Cardiac ventricle fibroblast (primary cell): ENCODE results near the gene RNF175. TPM values are rescaled to one million over a fixed set of nuclear protein-coding genes. Genes with fewer than 3 reads are reported as not detected.

Experiments
- total RNA-seq: library from RNA; depleted of rRNA; stranded (reverse); fragments of >200 nt; gene quantifications from 2 replicates; pipeline ENCODE4 v1.2.3, GENCODE V29; 2015

RNF175 gene
- total RNA-seq = not detected in 2 replicates

GRCh38 chr4:153759407-153760316 lies at the start of gene RNF175:
TSS of gene RNF175 (minus strand) at chr4:153760024. CDS start at chr4:153759862, 162 bp downstream.

GRCh38 chr4:153788413-153789276 lies 28.8 kb upstream of the RNF175 start, which contains the start of gene SFRP2:
TSS of gene SFRP2 (minus strand) at chr4:153789083. CDS start at chr4:153788835, 248 bp downstream.

GRCh38 chr4:153684182-153684970 lies 75.4 kb downstream of the RNF175 start, which contains the start of gene TLR2:
TSS of gene TLR2 (plus strand) at chr4:153684280. CDS start at chr4:153702908, 18,628 bp downstream.

Other genes starting within 250 kb of the RNF175 start
- gene TLR2, start 75.7 kb downstream of the RNF175 start, total RNA-seq = 0.10 and 0.50 TPM in 2 replicates
- gene SFRP2, start 29.1 kb upstream of the RNF175 start, total RNA-seq = 0.19 TPM in 1 of 2 replicates, not detected in the other